Spleen (tissue), 11 donors: Measurements from ENCODE around the gene SLC25A44. TPM values are rescaled to one million over a fixed set of nuclear protein-coding genes. Genes with fewer than 3 reads are reported as not detected.
A peak's percentile ranks its signal among the peaks of the same experiment; 100 is the strongest.

Experiments used
- DNase-seq: peaks from one replicate; pipeline ENCODE4 v3.0.0-alpha.2; 2020
- H3K27ac ChIP-seq, 8 donors: fragments of 200-600 bp; sonication (generic) in 7 of 8; 1 replicate in 4 of 8; 2 replicates in 4 of 8; pipeline versions ENCODE4 v1.5.0 to v1.8.0; 2016 to 2021; ENCODE audit warnings: inconsistent platforms in 4 of 8, mild to moderate bottlenecking in 4 of 8, moderate library complexity in 1 of 8
- H3K27me3 ChIP-seq, 7 donors: fragments of 200-600 bp; sonication (generic) in 6 of 7; replicated peaks in 1 of 7; 1 replicate in 4 of 7; 2 replicates in 3 of 7; pipeline versions ENCODE4 v1.5.0 to v1.8.0; 2016 to 2021; ENCODE audit warnings: inconsistent platforms in 3 of 7, mild to moderate bottlenecking in 1 of 7
- H3K36me3 ChIP-seq, 6 donors: fragments of 200-600 bp; sonication (generic) in 5 of 6; 1 replicate in 4 of 6; 2 replicates in 2 of 6; pipeline versions ENCODE4 v1.5.0 to v1.8.0; 2016 to 2021; ENCODE audit warnings: inconsistent platforms in 2 of 6
- H3K4me1 ChIP-seq, 6 donors: fragments of 200-600 bp; sonication (generic) in 5 of 6; 1 replicate in 3 of 6; 2 replicates in 3 of 6; pipeline versions ENCODE4 v1.5.0 to v1.8.0; 2016 to 2021; ENCODE audit warnings: inconsistent platforms in 3 of 6
- H3K4me3 ChIP-seq, 8 donors: fragments of 200-600 bp; sonication (generic) in 7 of 8; 1 replicate in 4 of 8; 2 replicates in 4 of 8; pipeline versions ENCODE4 v1.5.0 to v1.8.0; 2016 to 2021; ENCODE audit warnings: inconsistent platforms in 4 of 8, mild to moderate bottlenecking in 4 of 8, moderate library complexity in 2 of 8
- H3K9me3 ChIP-seq, 8 donors: fragments of 200-600 bp; sonication (generic) in 7 of 8; 1 replicate in 4 of 8; 2 replicates in 4 of 8; pipeline versions ENCODE4 v1.5.0 to v1.8.0; 2016 to 2021; ENCODE audit warnings: inconsistent platforms in 4 of 8
- POLR2A ChIP-seq, 3 donors: fragments of 450-650 bp; IDR thresholded peaks; one replicate each; pipeline ENCODE4 v1.5.1; 2017; ENCODE audit warnings: antibody characterized with exemption in 3 of 3, mild to moderate bottlenecking in 1 of 3
- POLR2AphosphoS5 ChIP-seq, 3 donors: sonication (generic); formaldehyde crosslinking; IDR thresholded peaks; one replicate each; pipeline ENCODE4 v1.5.1; 2017; ENCODE audit warnings: antibody characterized with exemption in 3 of 3
- whole genome bisulfite sequencing, 5 donors: extraction: QIAGEN DNeasy Blood & Tissue Kit in 3 of 5; methylation state at CpG; one replicate each; pipeline versions ENCODE4 v1.1.5 to v1.1.7; 2013 to 2018; 5-methylcytosine and 5-hydroxymethylcytosine counted together
- intact Hi-C: fragments of 100-400 bp; cut with DNase I; formaldehyde crosslinking; loops from one replicate; pipeline ENCODE4 v1.15.0; 2023; ENCODE audit warnings: low total_unique reads
- polyA plus RNA-seq, 3 donors: library from polyadenylated mRNA; stranded (reverse); fragments of 200-250 nt; gene quantifications; one replicate each; pipeline ENCODE4 v1.2.1, GENCODE V29; 2013
- total RNA-seq, 7 donors: library from RNA; depleted of rRNA in 3 of 7; stranded (reverse); fragments of >200 nt in 3 of 7; fragmentation: NEBNext Ultra II Directional in 4 of 7; extraction: Animal tissue kit (Norgen Biotek cat#: 25700) in 4 of 7; gene quantifications; one replicate each; pipeline versions ENCODE4 v1.1.0 to v1.2.1, GENCODE V29; 2016 to 2021
- TF ChIP-seq, protein P1 (sequence below), 11 experiments: fragments of 200-600 bp in 7 of 11; fragments of 450-650 bp in 4 of 11; sonication (generic) in 4 of 11; IDR thresholded peaks in 8 of 11; conservative IDR thresholded peaks in 3 of 11; 1 replicate in 7 of 11; 2 replicates in 4 of 11; pipeline versions ENCODE4 v1.4.0 to v1.8.0; 2016 to 2021; ENCODE audit warnings: antibody characterized with exemption in 11 of 11, inconsistent platforms in 4 of 11, mild to moderate bottlenecking in 1 of 11
- donor health status: healthy with polysubstance abuse.
- donor health status: DM: no; HTN: no; CAD: no; lungs with moderate emphysema.
- donor health status: DM: no; HTN: no; CAD: no.
- donor health status: Bipolar disorder and iron deficiency.
- donor health status: healthy.
- donor health status: DM: no; HTN: no; CAD: no.
- donor health status: DM: yes; HTN: yes; CAD: no.

Gene SLC25A44
- total and polyA plus RNA-seq, 10 donors: 4.8 to 32.7 (median 24.8) TPM

DNA sequence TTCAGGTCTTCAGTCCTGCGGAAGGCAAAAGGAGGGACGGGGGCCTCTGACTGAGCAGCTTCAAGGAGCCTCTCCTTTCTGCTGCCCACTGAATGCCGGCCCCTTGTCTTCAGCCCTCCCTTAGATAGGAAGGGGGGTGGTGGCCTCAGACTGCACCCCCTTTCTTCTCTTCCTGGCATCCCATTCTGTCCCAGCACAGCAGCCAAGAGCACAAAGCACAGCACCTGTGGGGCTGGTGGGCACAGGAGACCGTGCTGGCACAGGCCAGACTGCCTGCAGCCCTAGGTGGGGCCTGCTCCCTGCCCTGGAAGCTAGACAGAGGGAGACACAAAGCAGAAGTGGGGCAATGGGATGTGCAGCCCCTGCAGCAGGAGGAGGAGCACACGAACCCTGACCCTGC, 55.7 kb downstream of the SLC25A44 start:
- TF ChIP-seq POLR2A (IDR thresholded peaks at IDR 0.05) (no peak), POLR2AphosphoS5 (IDR thresholded peaks at IDR 0.05) (peak in 1 of 3 donors; percentile 42)
- Histone ChIP-seq H3K9me3 (no peaks in the 10 kb centered on the region), H3K27ac (no peak overlapping the region), H3K36me3 (peaks cover 0 to 59% (median 57%) of the 10 kb centered on the region in 6 donors), H3K4me1 (peaks cover 11 to 53% (median 21%) of the 10 kb centered on the region in 6 donors), H3K4me3 (no peak overlapping the region), H3K27me3 (peaks cover 0 to 23% (median 12%) of the 10 kb centered on the region in 7 donors)
- DNase-seq: no peak
- WGBS, 5 donors: 80 to 93% (median 87%) methylated on average over 5 of the region's 5 CpGs
- intact Hi-C loops: no loop called here

DNA sequence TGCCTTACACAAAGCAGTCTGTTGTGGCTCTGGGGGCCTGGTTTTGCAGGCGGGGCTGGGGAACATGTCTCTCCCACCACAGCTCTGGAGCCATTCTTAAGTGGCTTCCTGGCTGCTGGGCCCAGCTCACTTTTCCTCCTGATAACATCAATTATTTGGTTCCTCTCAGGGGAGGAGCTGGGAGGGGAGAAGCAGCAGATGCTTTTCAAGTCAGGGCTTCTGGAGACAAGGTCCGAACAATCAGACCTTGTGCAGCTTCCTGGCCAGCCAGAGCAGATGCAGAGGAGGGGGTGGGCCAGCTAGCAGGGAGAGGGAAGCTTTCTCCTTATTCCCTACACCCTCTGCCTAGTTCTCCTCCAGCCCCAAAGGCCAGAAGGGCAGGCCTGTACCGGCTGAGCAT, 57.6 kb downstream of the SLC25A44 start:
- 37 to 56% (median 38%) methylated on average over 3 of the region's 3 CpGs for WGBS, 5 donors
- H3K27ac ChIP-seq: peak overlapping the region in 2 of 8 donors; percentile 0 to 18

DNA sequence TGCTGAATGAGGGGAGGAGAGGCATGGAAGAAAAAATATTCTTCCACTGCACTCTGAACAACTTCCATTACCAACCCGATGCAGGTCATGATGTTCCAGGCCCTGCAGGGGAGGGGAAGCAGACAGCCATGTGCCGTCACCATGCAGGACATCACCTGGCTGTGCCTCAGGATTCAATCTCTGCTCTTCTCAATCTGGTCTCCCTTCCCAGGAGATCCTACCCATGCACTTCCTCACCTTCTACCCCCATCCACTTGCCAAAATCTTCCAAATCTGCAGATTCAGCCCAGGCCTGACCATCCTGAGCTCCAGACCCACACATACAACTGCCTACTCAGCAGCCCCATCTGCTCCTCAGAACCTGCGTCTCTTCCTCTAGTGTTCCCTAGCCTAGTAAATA, 59.7 kb downstream of the SLC25A44 start:
- intact Hi-C loops: no loop called here
- H3K27me3 ChIP-seq: no peaks in the 10 kb centered on the region
- H3K36me3 ChIP-seq: peaks cover 0 to 100% (median 93%) of the 10 kb centered on the region in 6 donors
- no peak overlapping the region for H3K27ac ChIP-seq
- no peaks in the 10 kb centered on the region for H3K9me3 ChIP-seq
- no peak overlapping the region for H3K4me3 ChIP-seq
- TF ChIP-seq, protein P1, sequence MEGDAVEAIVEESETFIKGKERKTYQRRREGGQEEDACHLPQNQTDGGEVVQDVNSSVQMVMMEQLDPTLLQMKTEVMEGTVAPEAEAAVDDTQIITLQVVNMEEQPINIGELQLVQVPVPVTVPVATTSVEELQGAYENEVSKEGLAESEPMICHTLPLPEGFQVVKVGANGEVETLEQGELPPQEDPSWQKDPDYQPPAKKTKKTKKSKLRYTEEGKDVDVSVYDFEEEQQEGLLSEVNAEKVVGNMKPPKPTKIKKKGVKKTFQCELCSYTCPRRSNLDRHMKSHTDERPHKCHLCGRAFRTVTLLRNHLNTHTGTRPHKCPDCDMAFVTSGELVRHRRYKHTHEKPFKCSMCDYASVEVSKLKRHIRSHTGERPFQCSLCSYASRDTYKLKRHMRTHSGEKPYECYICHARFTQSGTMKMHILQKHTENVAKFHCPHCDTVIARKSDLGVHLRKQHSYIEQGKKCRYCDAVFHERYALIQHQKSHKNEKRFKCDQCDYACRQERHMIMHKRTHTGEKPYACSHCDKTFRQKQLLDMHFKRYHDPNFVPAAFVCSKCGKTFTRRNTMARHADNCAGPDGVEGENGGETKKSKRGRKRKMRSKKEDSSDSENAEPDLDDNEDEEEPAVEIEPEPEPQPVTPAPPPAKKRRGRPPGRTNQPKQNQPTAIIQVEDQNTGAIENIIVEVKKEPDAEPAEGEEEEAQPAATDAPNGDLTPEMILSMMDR (IDR thresholded peaks at IDR 0.05 in 8 of 11, conservative IDR thresholded peaks at IDR 0.05 in 3 of 11): no peak
- no peak for TF ChIP-seq POLR2A (IDR thresholded peaks at IDR 0.05)
- no peak for TF ChIP-seq POLR2AphosphoS5 (IDR thresholded peaks at IDR 0.05)
- 88 to 99% (median 95%) methylated on average over 3 of the region's 3 CpGs for WGBS, 5 donors
- no peak for DNase-seq
- H3K4me1 ChIP-seq: peaks cover 0 to 21% (median 5%) of the 10 kb centered on the region in 6 donors

More for the DNA sequence above, 57.6 kb downstream of the SLC25A44 start:
- Histone ChIP-seq H3K27me3 (peaks cover 0 to 3% (median 0%) of the 10 kb centered on the region in 7 donors), H3K4me3 (no peak overlapping the region), H3K9me3 (no peaks in the 10 kb centered on the region), H3K4me1 (peaks cover 0 to 35% (median 5%) of the 10 kb centered on the region in 6 donors), H3K36me3 (peaks cover 0 to 79% (median 72%) of the 10 kb centered on the region in 6 donors)
- no peak for DNase-seq
- TF ChIP-seq POLR2AphosphoS5 (IDR thresholded peaks at IDR 0.05) (peak in 1 of 3 donors; percentile 45), POLR2A (IDR thresholded peaks at IDR 0.05) (no peak)
- intact Hi-C loops: no loop called here

DNA sequence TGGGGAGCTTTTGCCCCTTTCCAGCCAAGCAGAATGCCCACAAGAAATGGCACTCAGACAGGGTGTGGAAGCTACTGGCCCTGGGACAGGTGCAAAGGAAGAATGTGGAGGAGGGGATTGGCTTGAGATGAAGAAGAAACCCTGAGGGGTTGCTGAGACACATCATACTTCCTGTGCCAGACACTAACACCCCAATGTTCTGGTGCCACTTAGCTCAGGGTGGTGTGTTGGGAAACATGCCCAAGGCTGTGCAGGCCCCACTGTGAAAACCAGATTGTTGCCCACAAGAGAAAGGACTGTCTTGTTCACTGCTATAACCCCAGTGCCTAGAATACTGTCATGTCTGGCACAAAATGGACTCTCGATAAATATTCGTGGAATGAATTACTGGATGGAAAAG, 63.8 kb downstream of the SLC25A44 start:
- H3K27me3 ChIP-seq: no peaks in the 10 kb centered on the region
- H3K9me3 ChIP-seq: no peaks in the 10 kb centered on the region
- TF ChIP-seq, protein P1 (IDR thresholded peaks at IDR 0.05 in 8 of 11, conservative IDR thresholded peaks at IDR 0.05 in 3 of 11): no peak
- TF ChIP-seq POLR2A (IDR thresholded peaks at IDR 0.05): no peak
- TF ChIP-seq POLR2AphosphoS5 (IDR thresholded peaks at IDR 0.05): no peak
- DNase-seq: no peak
- peaks cover 7 to 100% (median 95%) of the 10 kb centered on the region in 6 donors for H3K36me3 ChIP-seq
- peaks cover 0 to 29% (median 2%) of the 10 kb centered on the region in 6 donors for H3K4me1 ChIP-seq
- H3K27ac ChIP-seq: no peak overlapping the region
- no peak overlapping the region for H3K4me3 ChIP-seq
- 78 to 86% (median 83%) methylated on average over 2 of the region's 2 CpGs for WGBS, 5 donors
- intact Hi-C loops: no loop called here

DNA sequence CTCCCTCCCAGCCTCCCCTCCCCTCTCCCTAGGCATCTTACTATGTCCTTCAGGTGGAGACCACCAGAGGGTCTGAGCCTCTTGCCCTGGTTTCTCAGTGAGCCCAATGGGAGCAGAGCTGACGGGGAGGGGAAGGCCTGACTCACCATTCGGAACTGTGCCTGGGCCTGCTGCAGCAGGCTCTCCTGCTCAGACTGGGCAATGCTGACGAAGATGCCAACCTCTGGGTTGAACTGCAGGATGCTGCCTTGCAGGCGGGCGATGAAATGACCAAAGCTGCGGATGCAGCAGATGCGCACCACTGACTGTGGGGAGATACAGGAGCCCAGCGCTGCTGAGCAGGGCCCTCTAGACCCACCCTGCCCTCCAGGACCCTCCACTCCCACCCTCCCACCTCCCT, 65.0 kb downstream of the SLC25A44 start:
- Histone ChIP-seq H3K36me3 (peaks cover 7 to 100% (median 95%) of the 10 kb centered on the region in 6 donors), H3K4me3 (no peak overlapping the region), H3K27me3 (no peaks in the 10 kb centered on the region), H3K4me1 (peaks cover 0 to 27% (median 2%) of the 10 kb centered on the region in 6 donors), H3K9me3 (no peaks in the 10 kb centered on the region), H3K27ac (peak overlapping the region in 2 of 8 donors; percentile 54 to 63)
- no peak for DNase-seq
- TF ChIP-seq, protein P1 (IDR thresholded peaks at IDR 0.05 in 8 of 11, conservative IDR thresholded peaks at IDR 0.05 in 3 of 11): no peak
- TF ChIP-seq POLR2A (IDR thresholded peaks at IDR 0.05) (no peak), POLR2AphosphoS5 (IDR thresholded peaks at IDR 0.05) (peak in 1 of 3 donors; percentile 27)
- WGBS, 5 donors: 91 to 98% (median 95%) methylated on average over 6 to 8 of the region's 8 CpGs
- intact Hi-C loops: no loop called here
